NCI-H446 (cell line): ENCODE measurements around the gene TAGLN2.

Source experiments
- DNase-seq, 2 experiments: peaks; one replicate each; lab custom pipeline; 2025; lab: John Stamatoyannopoulos, UW

TAGLN2 gene

GRCh38 chr1:159935305-159935704 lies 10.0 kb upstream of the TAGLN2 start:
- no peak for DNase-seq

DNA sequence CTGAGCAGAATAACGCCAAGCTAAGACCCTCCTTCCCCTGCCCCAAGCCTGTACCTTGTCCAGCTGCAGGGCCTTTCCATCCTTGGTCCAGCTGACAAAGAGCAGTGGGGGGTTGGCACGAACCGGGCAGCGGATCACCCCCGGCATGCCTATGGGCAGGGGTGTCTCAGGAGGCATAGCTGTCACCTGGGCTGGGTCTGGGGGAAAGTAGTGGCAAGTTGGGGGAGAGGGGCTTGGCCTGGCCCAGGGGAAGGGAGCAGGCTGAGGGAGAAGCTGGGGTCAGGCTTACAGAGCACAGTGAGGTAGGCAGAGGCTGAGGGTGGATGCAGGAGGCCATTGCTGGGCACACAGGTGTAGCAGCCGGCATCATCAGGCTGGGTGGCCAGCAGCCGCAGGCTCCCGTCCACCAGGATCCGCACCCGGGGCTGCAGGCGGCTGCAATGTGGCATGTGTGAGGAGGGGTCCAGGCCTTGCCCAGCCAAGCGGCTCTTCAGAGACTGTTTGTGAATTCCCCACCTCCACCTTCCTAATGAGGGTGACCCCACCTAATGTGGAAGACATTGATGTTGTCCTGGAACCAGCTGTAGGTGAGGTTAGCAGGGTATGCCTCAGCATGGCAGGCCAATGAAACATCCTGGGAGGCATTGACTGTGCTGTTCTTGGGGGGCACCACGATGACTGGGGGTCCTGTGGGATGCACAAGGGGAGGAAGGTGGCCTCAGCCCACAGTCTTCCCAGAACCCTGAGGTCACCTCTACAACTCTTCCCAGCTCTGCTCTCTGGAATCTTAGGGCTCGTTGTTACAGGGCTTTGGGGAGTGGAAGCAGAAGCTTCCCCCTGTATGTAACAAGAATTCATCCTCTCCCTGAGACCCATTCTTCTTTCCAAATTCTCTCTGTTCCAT lies 9.1 kb upstream of the TAGLN2 start:
- DNase-seq = no peak

- DNase-seq = no peak
Observed at GRCh38 chr1:159933347-159933746, 8.0 kb upstream of the TAGLN2 start.

GRCh38 chr1:159932296-159933285 lies 7.3 kb upstream of the TAGLN2 start:
- DNase-seq = no peak

GRCh38 chr1:159931795-159932173 lies 6.5 kb upstream of the TAGLN2 start:
- DNase-seq = no peak

- DNase-seq = no peak
Observed at GRCh38 chr1:159931101-159931794, 5.9 kb upstream of the TAGLN2 start.

- no peak for DNase-seq
Observed at GRCh38 chr1:159930634-159931033, 5.3 kb upstream of the TAGLN2 start.

DNA sequence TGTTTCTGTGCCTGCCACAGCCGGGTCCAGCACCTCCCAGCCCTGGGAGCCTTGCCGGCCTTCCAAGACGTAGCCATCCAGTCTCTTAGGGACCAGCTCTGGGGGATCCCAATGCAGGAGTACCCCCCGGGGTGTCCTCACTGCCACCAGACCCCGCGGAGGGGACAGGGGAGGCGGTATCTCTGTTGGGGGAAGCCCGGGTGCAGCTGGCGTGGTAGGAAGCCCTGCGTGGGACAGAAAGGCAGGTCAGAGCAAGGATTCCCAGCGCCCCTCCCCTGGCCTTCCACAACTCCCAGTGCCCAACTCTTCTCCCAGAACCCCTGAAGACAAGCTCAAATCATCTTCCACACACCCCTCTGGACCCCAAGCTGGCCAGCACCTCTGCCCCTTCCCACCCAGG lies 4.9 kb upstream of the TAGLN2 start:
- no peak for DNase-seq

DNA sequence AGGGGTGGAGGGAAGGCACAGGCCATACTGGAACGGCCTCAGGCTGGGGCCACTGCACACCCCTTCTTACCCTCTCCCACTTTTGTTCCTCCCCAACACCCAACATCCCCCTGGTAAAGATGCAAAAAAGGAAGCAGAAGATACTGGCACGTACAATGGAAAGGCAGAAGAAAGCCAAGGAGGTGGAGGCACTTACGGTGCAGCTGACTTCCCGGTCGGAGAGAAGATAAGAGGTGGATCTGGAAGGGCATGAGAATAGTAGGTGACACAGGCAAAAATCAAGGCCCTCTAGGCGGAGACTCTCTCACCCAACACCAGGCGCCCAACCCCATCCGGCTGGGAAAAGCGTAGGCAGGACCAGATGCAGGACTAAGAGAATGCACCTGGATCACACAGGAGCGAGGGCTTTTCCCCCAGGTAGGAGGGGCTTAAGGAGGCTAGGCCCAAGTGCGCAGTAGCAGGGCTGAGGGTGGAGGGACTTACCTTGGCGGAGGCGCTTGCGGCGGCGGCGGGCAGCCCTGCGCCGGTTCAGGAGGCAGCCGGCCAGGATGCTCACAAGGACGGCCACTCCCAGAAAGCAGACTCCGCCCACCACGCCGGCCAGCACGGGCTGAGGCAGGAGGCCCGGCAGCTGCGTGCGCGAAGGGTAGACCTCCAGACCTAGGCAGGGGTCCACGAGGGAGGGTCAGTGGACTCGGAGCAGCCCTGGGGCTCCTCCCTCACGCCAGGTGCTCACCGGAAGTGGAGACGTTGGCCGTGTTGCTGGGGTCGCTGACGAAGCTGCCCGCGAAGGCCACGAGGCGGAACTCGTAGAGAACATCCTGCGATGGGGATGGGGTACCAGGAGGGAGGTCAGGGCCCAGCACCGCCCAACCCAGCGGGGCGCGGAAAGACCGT lies 4.1 kb upstream of the TAGLN2 start:
- no peak for DNase-seq

DNA sequence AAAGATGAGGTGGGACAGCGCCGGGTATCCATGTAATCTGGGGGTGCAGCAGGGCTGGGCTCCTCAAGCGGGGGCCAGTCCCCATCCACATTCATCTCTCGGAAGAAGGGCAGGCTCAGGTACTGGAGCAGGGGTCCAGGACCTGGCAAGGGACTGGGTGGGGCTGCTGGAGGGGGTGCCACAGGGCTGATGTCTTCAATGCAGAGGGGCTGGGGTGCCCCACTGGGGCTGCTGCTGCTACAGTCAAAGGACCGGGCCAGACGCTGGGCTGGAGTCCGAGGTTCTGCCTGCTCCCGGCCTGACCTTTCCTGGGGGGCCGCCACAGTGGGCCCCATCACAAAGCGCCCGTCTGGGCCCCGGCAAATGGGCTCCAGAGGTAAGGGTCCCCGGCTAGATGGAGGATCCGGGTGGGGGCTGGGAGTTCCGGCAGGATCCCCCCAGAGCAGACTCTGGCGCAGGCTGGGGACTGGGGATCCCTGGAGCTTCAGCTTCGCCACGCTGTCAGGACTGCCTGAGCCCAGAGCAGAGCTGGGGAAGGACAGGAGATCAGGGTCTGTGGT lies 3.3 kb upstream of the TAGLN2 start:
- no peak for DNase-seq

GRCh38 chr1:159927849-159928431 lies 2.6 kb upstream of the TAGLN2 start:
- no peak for DNase-seq

- no peak for DNase-seq
Observed at GRCh38 chr1:159927211-159927848, 2.0 kb upstream of the TAGLN2 start.

DNA sequence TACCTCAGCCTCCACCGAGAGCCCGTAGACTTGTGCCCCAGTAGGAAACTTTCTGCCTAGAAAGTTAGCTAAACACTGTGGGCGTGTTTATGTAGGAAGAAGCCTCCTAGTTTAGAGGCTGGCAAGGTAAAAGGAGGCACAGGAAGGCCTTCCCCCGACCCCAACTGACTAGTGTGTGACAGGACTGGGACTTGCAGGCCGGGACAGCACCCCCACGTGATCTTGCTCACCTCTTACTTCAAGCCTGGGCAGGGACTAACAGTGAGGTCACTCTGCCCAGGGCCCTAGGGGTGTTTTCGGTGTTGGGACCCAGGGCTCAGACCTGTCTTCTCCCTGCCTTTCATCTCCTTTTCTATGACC lies 392 bp upstream of the TAGLN2 start:
- no peak for DNase-seq

GRCh38 chr1:159924025-159924790 lies 1.1 kb downstream of the TAGLN2 start:
- peak in 1 of 2 experiments; percentile 69 for DNase-seq

DNA sequence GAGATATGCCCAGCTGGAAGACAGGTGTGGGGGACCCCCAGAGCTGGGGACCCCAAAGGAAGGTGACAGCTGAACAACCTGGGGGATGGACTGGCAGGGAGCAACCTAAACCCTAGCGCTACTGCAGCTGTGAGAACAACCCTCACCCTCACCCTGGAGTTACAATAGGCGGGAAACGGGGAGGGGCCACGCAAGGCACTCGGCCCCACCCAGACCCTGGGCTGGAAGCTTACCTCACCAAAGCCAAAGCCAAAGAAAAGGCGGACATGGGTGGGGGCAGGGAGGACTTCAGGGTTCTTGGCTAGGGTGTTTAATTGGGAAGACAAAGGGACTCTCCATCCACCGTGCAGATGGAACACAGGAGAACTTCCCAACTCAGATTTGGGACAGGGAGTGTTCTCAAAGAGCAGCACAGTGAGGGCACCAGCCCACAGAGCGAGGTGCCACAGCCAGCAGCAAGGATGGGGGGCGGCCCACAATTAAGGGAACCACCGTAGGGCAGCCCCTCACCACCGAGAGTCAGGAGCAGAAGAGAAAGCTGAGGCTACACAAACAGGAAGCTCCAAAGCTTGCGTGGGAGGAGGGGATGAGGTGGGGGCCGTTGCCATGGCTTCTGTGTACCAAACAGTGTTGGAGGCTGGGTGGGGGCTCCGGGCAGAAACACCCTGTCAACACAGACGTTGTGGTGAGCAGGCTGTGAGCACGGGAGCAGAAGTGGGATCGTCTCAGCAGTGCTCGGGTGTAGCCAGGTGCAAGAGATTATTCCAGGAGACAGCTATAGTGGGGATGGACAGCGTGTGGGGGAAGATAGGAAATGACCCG lies 1.9 kb downstream of the TAGLN2 start:
- peak; percentile 40 to 42 for DNase-seq

DNA sequence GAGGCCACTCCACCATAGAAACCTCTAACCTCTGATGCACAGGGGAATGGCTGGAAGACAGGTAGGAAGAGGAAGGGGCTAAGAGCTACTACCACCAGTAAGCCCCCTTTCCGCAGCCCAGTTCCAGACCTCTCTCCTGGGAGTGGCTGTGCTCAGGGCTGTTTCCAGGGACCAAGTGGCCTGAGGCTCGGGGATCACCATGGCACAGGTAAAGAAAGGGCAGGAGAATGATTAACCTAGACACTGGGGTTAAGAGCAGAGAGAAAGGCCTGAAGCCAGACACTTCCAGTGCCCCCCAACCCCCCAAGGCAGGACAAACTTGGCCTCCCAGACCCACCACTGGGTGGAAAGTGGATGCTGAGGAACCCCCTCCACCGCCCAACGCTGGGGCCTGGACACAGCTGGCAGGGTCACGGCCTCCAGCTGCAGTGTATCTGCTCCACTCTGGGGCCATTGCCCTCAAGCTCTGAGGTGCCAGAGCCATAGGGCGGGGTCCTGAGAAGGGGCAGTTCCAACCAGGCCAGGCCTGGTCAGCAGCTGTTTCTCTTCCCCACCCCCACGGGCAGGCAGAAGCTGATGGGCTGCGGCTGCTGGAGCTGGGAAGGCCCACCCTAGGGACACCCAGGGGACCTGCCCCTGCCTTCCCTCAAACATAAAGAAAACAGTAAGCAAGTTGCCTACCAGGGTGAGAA lies 2.6 kb downstream of the TAGLN2 start:
- DNase-seq = no peak

DNA sequence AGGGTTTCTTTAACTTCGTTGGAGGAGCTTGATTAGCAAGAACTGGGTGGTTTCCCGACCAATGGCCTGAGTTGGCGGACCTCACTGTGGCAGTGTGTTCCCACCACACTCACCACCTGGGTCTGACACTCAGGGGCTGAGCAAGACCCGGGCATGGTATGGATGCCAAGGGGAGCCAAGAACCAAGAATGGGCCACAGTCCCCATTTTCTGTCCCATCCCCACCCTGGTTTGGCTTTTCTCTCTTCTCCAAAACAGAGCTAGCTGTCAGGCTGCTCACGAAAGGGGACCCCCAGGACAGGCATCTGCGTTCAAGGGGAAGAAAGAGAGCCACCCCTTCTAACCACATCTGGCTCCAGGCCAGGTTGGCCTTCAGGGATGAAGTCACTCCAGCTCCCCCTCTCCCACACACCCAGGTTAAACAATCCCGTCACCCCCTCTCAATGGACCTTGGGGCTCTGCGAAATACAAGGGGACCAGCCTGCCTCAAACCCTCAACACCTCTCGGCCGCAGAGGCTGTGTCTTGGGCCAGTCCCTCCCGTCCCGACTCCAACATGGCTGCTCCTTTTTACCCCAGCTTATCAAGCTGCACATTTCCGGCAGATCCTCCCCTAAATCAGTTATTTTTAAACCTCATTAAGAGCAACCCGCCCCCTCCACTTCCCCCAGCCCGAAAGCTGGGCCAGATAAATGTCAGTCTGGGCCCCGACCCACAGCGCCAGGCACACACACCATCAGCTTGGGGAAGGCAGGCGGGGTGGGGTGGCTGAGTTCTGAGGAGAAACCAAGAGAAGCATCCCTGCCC lies 3.4 kb downstream of the TAGLN2 start:
- DNase-seq = no peak
